Endodermal cell (in vitro differentiated cells): ENCODE measurements around the gene COX7A2. TPM values are rescaled to one million over a fixed set of nuclear protein-coding genes. Genes with fewer than 3 reads are reported as not detected.

Experiments
- DNase-seq: peaks from one replicate; pipeline ENCODE4 v3.0.0-alpha.2; 2017
- H3K27ac ChIP-seq: 2 replicates; pipeline ENCODE4 v1.5.1; 2013; ENCODE audit warnings: mild to moderate bottlenecking, low read depth, low read length, moderate library complexity
- H3K27me3 ChIP-seq: 2 replicates; pipeline ENCODE4 v1.6.1; 2013; ENCODE audit warnings: mild to moderate bottlenecking, low read length, moderate library complexity; ENCODE audit not compliant: insufficient read depth, control insufficient read depth, poor library complexity, severe bottlenecking
- H3K36me3 ChIP-seq: 2 replicates; pipeline ENCODE4 v1.7.0; 2013; ENCODE audit warnings: mild to moderate bottlenecking, low read length, moderate library complexity; ENCODE audit not compliant: control insufficient read depth, insufficient read depth
- H3K4me1 ChIP-seq: one replicate; pipeline ENCODE4 v1.7.0; 2013; ENCODE audit warnings: low read length; ENCODE audit not compliant: control insufficient read depth, insufficient read depth
- H3K4me3 ChIP-seq: 2 replicates; pipeline ENCODE4 v1.5.1; 2013; ENCODE audit warnings: mild to moderate bottlenecking, low read length, moderate library complexity
- H3K9ac ChIP-seq: 2 replicates; pipeline ENCODE4 v1.6.1; 2013; ENCODE audit warnings: mild to moderate bottlenecking, low read length, moderate library complexity; ENCODE audit not compliant: poor library complexity, severe bottlenecking; ENCODE audit errors: extremely low read depth
- H3K9me3 ChIP-seq: 2 replicates; pipeline ENCODE4 v1.6.1; 2013; ENCODE audit warnings: mild to moderate bottlenecking, low read length, moderate library complexity; ENCODE audit not compliant: control insufficient read depth
- H3K27ac Mint-ChIP-seq: 2 replicates; pipeline ENCODE4 v1.8.0; 2020; ENCODE audit warnings: mixed read lengths
- H3K27me3 Mint-ChIP-seq: 2 replicates; pipeline ENCODE4 v1.8.0; 2021; ENCODE audit warnings: mild to moderate bottlenecking, mixed read lengths; ENCODE audit not compliant: insufficient read depth
- H3K36me3 Mint-ChIP-seq: 2 replicates; pipeline ENCODE4 v1.8.0; 2020; ENCODE audit warnings: low read depth, mixed read lengths
- H3K4me1 Mint-ChIP-seq: 2 replicates; pipeline ENCODE4 v1.8.0; 2020; ENCODE audit warnings: mixed read lengths
- H3K4me3 Mint-ChIP-seq: 2 replicates; pipeline ENCODE4 v1.8.0; 2020; ENCODE audit warnings: mild to moderate bottlenecking, moderate library complexity, mixed read lengths
- H3K9me3 Mint-ChIP-seq: 2 replicates; pipeline ENCODE4 v1.8.0; 2020; ENCODE audit warnings: mild to moderate bottlenecking, mixed read lengths
- WGBS, 2 experiments: methylation state at CpG; one replicate each; pipeline versions ENCODE4 v1.1.5 to v1.1.7; 2013; ENCODE audit warnings: missing lambda C conversion rate in 2 of 2, mixed read lengths in 1 of 2; ENCODE audit not compliant: insufficient coverage in 1 of 2, insufficient read length in 1 of 2; 5-methylcytosine and 5-hydroxymethylcytosine counted together
- total RNA-seq, 2 donors: library from RNA; stranded (reverse); fragmentation: NEBNext Ultra II Directional in 1 of 2; extraction: Animal tissue kit (Norgen Biotek cat#: 25700) in 1 of 2; gene quantifications; 2 replicates in 1 of 2; 3 replicates in 1 of 2; pipeline ENCODE4 v1.2.1, GENCODE V29; 2021
- TF ChIP-seq, protein P1 (sequence below): fragments of 200-600 bp; sonication (generic); conservative IDR thresholded peaks from 2 replicates; pipeline ENCODE4 v1.5.0; 2021; ENCODE audit warnings: antibody characterized with exemption, mild to moderate bottlenecking

Gene COX7A2
- total RNA-seq, 2 donors from 2014 or later = 399 to 472 TPM

DNA sequence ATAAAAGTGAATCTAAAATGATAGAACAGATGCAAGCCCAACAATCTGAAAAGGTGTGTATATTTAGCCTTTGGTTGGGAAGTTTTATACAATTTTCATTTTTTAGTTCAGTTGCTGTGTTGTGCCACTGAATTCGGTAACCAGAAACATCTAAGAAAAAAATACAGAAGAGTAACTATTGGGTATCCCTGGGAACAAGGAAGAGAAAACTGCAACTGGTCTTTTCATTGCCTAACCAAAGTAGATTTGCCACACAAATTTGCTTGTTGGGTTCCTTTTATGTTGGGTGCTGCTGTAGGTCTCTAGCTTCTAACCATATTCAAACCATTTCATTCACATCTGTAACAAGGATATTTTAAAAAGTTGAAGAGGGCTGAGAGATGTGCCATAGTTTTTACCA, 43.8 kb upstream of the COX7A2 start:
- no peaks in the 10 kb centered on the region for H3K36me3 ChIP-seq
- no peaks in the 10 kb centered on the region for H3K27me3 ChIP-seq
- no peaks in the 10 kb centered on the region for H3K4me1 ChIP-seq
- H3K4me3 ChIP-seq = no peak overlapping the region
- no peak overlapping the region for H3K9ac ChIP-seq
- Mint-ChIP-seq H3K4me1 (peaks cover 13% of the 10 kb centered on the region), H3K36me3 (no peaks in the 10 kb centered on the region), H3K27me3 (no peaks in the 10 kb centered on the region), H3K9me3 (no peaks in the 10 kb centered on the region), H3K4me3 (no peak overlapping the region), H3K27ac (no peak overlapping the region)
- no peak for DNase-seq
- no peak overlapping the region for H3K27ac ChIP-seq
- TF ChIP-seq, protein P1, sequence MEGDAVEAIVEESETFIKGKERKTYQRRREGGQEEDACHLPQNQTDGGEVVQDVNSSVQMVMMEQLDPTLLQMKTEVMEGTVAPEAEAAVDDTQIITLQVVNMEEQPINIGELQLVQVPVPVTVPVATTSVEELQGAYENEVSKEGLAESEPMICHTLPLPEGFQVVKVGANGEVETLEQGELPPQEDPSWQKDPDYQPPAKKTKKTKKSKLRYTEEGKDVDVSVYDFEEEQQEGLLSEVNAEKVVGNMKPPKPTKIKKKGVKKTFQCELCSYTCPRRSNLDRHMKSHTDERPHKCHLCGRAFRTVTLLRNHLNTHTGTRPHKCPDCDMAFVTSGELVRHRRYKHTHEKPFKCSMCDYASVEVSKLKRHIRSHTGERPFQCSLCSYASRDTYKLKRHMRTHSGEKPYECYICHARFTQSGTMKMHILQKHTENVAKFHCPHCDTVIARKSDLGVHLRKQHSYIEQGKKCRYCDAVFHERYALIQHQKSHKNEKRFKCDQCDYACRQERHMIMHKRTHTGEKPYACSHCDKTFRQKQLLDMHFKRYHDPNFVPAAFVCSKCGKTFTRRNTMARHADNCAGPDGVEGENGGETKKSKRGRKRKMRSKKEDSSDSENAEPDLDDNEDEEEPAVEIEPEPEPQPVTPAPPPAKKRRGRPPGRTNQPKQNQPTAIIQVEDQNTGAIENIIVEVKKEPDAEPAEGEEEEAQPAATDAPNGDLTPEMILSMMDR = no peak
- 96 to 100% methylated on average over 1 of the region's 1 CpG for WGBS, 2 experiments
- H3K9me3 ChIP-seq = no peaks in the 10 kb centered on the region

DNA sequence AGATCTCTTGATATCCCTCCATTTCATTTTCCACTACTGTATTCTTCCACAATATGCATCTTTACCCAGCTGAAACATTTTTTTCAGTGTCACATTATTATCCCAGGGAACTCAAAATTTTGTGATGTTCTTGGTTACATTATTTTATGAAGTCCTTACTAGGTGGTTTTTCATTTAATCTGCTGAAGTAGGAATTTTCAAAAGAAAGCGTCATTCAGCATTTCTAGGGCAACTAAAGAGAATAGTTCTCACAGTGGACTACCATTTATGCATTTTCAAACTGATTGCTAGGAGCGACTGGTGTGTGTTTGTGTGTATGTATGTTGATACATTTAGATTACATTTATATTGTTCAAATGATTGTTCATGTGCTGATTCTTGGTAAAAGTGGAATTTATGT, 43.4 kb upstream of the COX7A2 start:
- no peaks in the 10 kb centered on the region for H3K27me3 ChIP-seq
- TF ChIP-seq, protein P1 = no peak
- Mint-ChIP-seq H3K36me3 (no peaks in the 10 kb centered on the region), H3K9me3 (no peaks in the 10 kb centered on the region), H3K4me1 (peaks cover 16% of the 10 kb centered on the region), H3K27ac (no peak overlapping the region), H3K4me3 (no peak overlapping the region), H3K27me3 (no peaks in the 10 kb centered on the region)
- no peaks in the 10 kb centered on the region for H3K9me3 ChIP-seq
- no peaks in the 10 kb centered on the region for H3K4me1 ChIP-seq
- H3K36me3 ChIP-seq = no peaks in the 10 kb centered on the region
- no peak for DNase-seq
- H3K27ac ChIP-seq = no peak overlapping the region
- no peak overlapping the region for H3K9ac ChIP-seq
- WGBS, 2 experiments = 94 to 100% methylated on average over 1 to 2 of the region's 2 CpGs
- H3K4me3 ChIP-seq = no peak overlapping the region

DNA sequence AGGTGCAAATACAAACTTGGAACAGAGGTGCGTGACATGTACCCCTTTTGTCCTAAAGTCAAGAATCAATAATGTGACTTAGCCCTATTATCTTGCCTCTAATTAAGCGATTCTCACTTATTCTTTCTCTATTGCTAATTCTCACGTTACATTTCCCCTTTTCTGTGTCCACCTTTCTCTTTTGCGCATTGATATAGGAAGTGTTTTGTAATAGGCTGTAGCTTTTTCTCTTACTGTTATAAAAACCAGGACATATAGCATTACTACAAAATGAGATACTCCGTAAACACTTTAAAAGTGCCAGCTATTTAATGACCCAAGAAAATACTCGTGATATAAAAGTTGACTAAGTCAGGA, 41.7 kb upstream of the COX7A2 start:
- Histone ChIP-seq H3K4me1 (no peaks in the 10 kb centered on the region), H3K27me3 (no peaks in the 10 kb centered on the region), H3K4me3 (peak overlapping the region; percentile 86), H3K36me3 (no peaks in the 10 kb centered on the region), H3K9me3 (no peaks in the 10 kb centered on the region), H3K9ac (peak overlapping the region; percentile 58), H3K27ac (no peak overlapping the region)
- no peak overlapping the region for H3K4me3 Mint-ChIP-seq
- TF ChIP-seq, protein P1 = no peak
- no peaks in the 10 kb centered on the region for H3K9me3 Mint-ChIP-seq
- no peaks in the 10 kb centered on the region for H3K36me3 Mint-ChIP-seq
- H3K4me1 Mint-ChIP-seq = peaks cover 20% of the 10 kb centered on the region
- DNase-seq = no peak
- no peak overlapping the region for H3K27ac Mint-ChIP-seq
- H3K27me3 Mint-ChIP-seq = no peaks in the 10 kb centered on the region
- 19 to 30% methylated on average over 2 to 5 of the region's 6 CpGs for WGBS, 2 experiments
